Neural cell (in vitro differentiated cells): ENCODE results near the gene HLA-A.

Source experiments
- CTCF ChIP-seq: fragments of 450-650 bp; IDR thresholded peaks from 2 replicates; pipeline ENCODE4 v1.5.1; 2014; ENCODE audit warnings: antibody characterized with exemption, mild to moderate bottlenecking, moderate library complexity; ENCODE audit not compliant: poor library complexity, severe bottlenecking
- EP300 ChIP-seq: fragments of 450-650 bp; conservative IDR thresholded peaks from 2 replicates; pipeline ENCODE4 v1.6.1; 2014; ENCODE audit warnings: antibody characterized with exemption, mild to moderate bottlenecking, moderate library complexity; ENCODE audit not compliant: poor library complexity, severe bottlenecking
- EZH2 ChIP-seq: fragments of 200-600, 300-800 bp; shearing (Covaris generic), sonication (generic); IDR thresholded peaks from 2 replicates; pipeline ENCODE4 v1.6.1; 2014; ENCODE audit warnings: antibody characterized with exemption, low read length, borderline replicate concordance, mild to moderate bottlenecking; ENCODE audit not compliant: insufficient read depth, poor library complexity, severe bottlenecking
- POLR2AphosphoS5 ChIP-seq: IDR thresholded peaks from 2 replicates; pipeline ENCODE4 v1.6.1; 2012
- RAD21 ChIP-seq: fragments of 450-650 bp; conservative IDR thresholded peaks from 2 replicates; pipeline ENCODE4 v1.6.1; 2014; ENCODE audit warnings: antibody characterized with exemption, mild to moderate bottlenecking, moderate library complexity
- SMC3 ChIP-seq: fragments of 450-650 bp; conservative IDR thresholded peaks from 2 replicates; pipeline ENCODE4 v1.6.1; 2014; ENCODE audit warnings: antibody characterized with exemption, mild to moderate bottlenecking, moderate library complexity; ENCODE audit not compliant: poor library complexity
- TAF1 ChIP-seq: IDR thresholded peaks from 2 replicates; pipeline ENCODE4 v1.6.1; 2012; ENCODE audit warnings: low read depth

GRCh38 chr6:29942275-29943052 lies at the start of gene HLA-A:
- no peak for TF ChIP-seq CTCF
- peak; percentile 8 for TF ChIP-seq RAD21
- no peak for TF ChIP-seq EZH2
- no peak for TF ChIP-seq SMC3
- TF ChIP-seq EP300: no peak
- no peak for TF ChIP-seq TAF1
- TF ChIP-seq POLR2AphosphoS5: peak; percentile 60
